DMS53 (cell line): ENCODE data around the gene ESPN.
"Not testable (repeated sequence)": the region's sequence is repeated elsewhere in the genome, so short reads cannot be mapped to it uniquely, and the experiment has no call there.

Source experiments
- DNase-seq: peaks from one replicate; lab custom pipeline; 2025; lab: John Stamatoyannopoulos, UW

The ESPN gene

GRCh38 chr1:6428453-6428852, 3.9 kb downstream of the ESPN start:
- DNase-seq = not testable (repeated sequence)

GRCh38 chr1:6429660-6430411, 5.3 kb downstream of the ESPN start:
- DNase-seq = peak; percentile 28

- not testable (repeated sequence) for DNase-seq
Measured at GRCh38 chr1:6431645-6432579, 7.3 kb downstream of the ESPN start.

GRCh38 chr1:6434186-6434585, 9.6 kb downstream of the ESPN start:
- no peak for DNase-seq

GRCh38 chr1:6435129-6435528, 10.6 kb downstream of the ESPN start:
- no peak for DNase-seq

- no peak for DNase-seq
Measured at GRCh38 chr1:6435547-6435946, 11.0 kb downstream of the ESPN start.

GRCh38 chr1:6436277-6436676, 11.7 kb downstream of the ESPN start:
- DNase-seq = not testable (repeated sequence)

- peak; percentile 67 for DNase-seq
Measured at GRCh38 chr1:6437012-6437700, 12.6 kb downstream of the ESPN start.

- DNase-seq = peak; percentile 88
Measured at GRCh38 chr1:6438047-6438525, 13.5 kb downstream of the ESPN start.

GRCh38 chr1:6440198-6441126, 15.9 kb downstream of the ESPN start:
- DNase-seq = peak; percentile 89

GRCh38 chr1:6441586-6441985, 17.0 kb downstream of the ESPN start:
- no peak for DNase-seq

- DNase-seq = no peak
Measured at GRCh38 chr1:6443339-6444115, 19.0 kb downstream of the ESPN start.

- DNase-seq = no peak
Measured at GRCh38 chr1:6444377-6444776, 19.8 kb downstream of the ESPN start.

GRCh38 chr1:6445062-6445763, 20.6 kb downstream of the ESPN start:
- peak; percentile 88 for DNase-seq

GRCh38 chr1:6445929-6446328, 21.4 kb downstream of the ESPN start:
- not testable (repeated sequence) for DNase-seq

- DNase-seq = no peak
Measured at GRCh38 chr1:6446665-6447015, 22.1 kb downstream of the ESPN start.

- peak; percentile 75 for DNase-seq
Measured at GRCh38 chr1:6447016-6447817, 22.6 kb downstream of the ESPN start.

- DNase-seq = peak; percentile 96
Measured at GRCh38 chr1:6447818-6448748, 23.5 kb downstream of the ESPN start.
